BLaER1 (cell line): ENCODE data around the gene KREMEN1.

Source experiments
- H3K27ac ChIP-seq: shearing (Covaris generic); formaldehyde crosslinking; 2 replicates; pipeline ENCODE4 v1.8.1; 2022
- H3K27me3 ChIP-seq: shearing (Covaris generic); formaldehyde crosslinking; 2 replicates; pipeline ENCODE4 v1.8.1; 2022
- H3K36me3 ChIP-seq: shearing (Covaris generic); formaldehyde crosslinking; 2 replicates; pipeline ENCODE4 v1.8.1; 2022
- H3K4me1 ChIP-seq: shearing (Covaris generic); formaldehyde crosslinking; 2 replicates; pipeline ENCODE4 v1.8.1; 2022
- H3K4me2 ChIP-seq: shearing (Covaris generic); formaldehyde crosslinking; 2 replicates; pipeline ENCODE4 v1.8.1; 2022
- H3K4me3 ChIP-seq: shearing (Covaris generic); formaldehyde crosslinking; 2 replicates; pipeline ENCODE4 v1.8.1; 2022
- H3K9ac ChIP-seq: shearing (Covaris generic); formaldehyde crosslinking; 2 replicates; pipeline ENCODE4 v1.8.1; 2022
- H3K9me3 ChIP-seq: shearing (Covaris generic); formaldehyde crosslinking; 2 replicates; pipeline ENCODE4 v1.8.1; 2022
- H4K20me1 ChIP-seq: shearing (Covaris generic); formaldehyde crosslinking; 2 replicates; pipeline ENCODE4 v1.8.1; 2022
- Cebpa-rat ChIP-seq: shearing (Covaris generic); IDR thresholded peaks from 2 replicates; pipeline ENCODE4 v1.8.1; 2022

Gene KREMEN1

DNA sequence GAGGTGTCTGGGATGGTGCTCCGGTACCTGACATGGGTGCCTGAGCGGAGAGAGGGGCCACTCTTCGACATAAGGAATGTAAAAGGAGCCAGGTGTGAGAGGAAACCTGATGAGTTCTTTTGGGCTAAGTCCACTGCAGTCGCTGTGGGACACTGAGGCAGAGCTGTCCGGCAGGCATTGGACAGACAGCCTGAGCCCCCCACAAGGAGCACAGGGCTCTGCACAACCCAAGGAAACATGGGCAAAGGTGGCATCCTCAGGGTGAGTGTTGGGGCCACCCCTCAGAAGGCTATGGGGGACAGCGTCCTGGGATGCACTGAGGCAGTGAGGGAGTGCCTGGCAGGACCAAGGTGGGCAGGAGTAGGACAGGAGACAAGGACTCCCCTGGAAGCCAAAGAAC is 75.2 kb downstream of the KREMEN1 start:
- H3K27ac ChIP-seq, result no peak overlapping the region
- H3K4me3 ChIP-seq, result no peak overlapping the region
- 0 out of 2 replicates have a peak, but pooled peaks cover 4% of the 10 kb centered on the region for H3K27me3 ChIP-seq
- TF ChIP-seq Cebpa-rat, result no peak
- no peak overlapping the region for H3K9ac ChIP-seq
- H3K4me1 ChIP-seq, result peaks cover 22% of the 10 kb centered on the region
- no peak overlapping the region for H3K4me2 ChIP-seq
- H4K20me1 ChIP-seq, result peaks cover 26% of the 10 kb centered on the region
- no peaks in the 10 kb centered on the region for H3K9me3 ChIP-seq
- H3K36me3 ChIP-seq, result no peaks in the 10 kb centered on the region

DNA sequence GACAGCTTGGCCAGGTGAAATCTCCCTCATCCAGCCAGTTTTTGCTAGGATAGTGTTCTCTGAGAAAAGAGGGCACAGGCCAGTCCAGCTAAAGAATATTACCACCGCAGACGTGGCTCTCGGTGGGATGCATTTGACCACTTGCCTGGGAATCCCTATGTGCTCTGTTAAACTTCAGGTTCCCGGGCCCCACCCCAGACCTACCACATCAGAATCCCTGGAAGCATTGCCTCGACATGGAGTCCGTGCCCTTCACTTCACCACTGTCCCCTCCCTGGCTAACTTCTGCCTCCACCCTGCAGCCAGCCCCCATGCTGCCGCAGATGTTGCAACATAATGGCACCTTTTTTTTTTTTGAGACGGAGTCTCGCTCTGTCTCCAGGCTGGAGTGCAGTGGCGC is 76.0 kb downstream of the KREMEN1 start:
- no peak for TF ChIP-seq Cebpa-rat
- Histone ChIP-seq H3K36me3 (no peaks in the 10 kb centered on the region), H3K9ac (no peak overlapping the region), H4K20me1 (peaks cover 25% of the 10 kb centered on the region), H3K4me3 (no peak overlapping the region), H3K9me3 (no peaks in the 10 kb centered on the region), H3K27me3 (0 out of 2 replicates have a peak, but pooled peaks cover 7% of the 10 kb centered on the region), H3K4me1 (peaks cover 14% of the 10 kb centered on the region), H3K27ac (no peak overlapping the region), H3K4me2 (no peak overlapping the region)

DNA sequence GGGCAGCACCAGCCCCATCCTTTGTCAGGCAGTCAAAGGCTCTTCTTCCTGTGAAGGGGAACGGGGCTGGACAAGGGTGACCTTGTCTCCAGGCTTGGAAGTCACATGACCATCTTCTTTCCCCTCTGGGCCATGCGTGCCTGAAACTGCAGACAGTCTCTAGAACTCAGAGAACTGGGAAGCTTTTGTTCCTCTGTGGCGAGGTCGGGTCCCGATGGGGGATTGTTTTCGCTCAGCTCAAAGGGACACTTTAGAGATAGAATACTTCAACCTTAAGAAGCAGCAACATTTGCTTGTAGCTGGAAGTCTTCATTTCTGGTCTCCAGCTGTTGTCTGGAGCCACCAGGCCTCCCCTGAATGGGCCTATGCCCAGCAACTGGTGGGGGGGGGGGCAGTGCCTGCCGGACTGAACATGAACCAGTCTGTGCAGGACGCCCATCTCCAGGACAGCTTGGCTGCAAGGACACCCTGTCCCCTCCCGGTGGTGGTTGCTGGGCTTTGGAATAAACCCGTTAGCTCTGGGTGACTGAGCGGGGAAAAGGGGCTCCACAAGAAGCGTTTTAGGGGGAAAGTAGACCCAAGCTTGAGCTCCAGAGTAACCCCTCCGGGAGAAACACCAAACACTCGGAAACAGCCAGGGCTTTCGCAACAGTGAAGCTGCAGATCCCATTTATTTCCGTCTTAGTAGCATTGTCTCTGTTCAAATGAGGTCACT is 77.2 kb downstream of the KREMEN1 start:
- peaks cover 2% of the 10 kb centered on the region for H3K4me1 ChIP-seq

DNA sequence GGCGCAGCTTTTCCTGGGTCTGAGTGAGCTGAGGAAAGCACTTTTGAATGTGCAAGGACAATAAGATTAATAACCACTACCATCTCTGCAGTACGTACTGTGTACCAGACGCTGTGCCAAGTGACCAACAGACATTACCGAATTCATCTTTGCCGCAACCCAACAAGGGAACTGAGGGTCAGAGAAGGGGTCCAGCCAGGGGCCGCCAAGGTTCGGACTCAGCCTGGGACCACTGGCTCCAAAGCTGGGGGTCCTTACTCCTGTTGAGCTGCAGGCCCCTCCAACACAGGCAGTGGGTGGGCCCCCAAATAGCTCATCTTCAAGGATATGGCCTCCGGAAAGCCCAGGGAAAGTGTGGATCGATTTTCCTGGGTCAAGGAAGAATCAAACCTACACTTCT is 77.9 kb downstream of the KREMEN1 start:
- no peak overlapping the region for H3K4me3 ChIP-seq
- TF ChIP-seq Cebpa-rat, result no peak

More for the DNA sequence above, 77.2 kb downstream of the KREMEN1 start:
- TF ChIP-seq Cebpa-rat, result no peak
- no peaks in the 10 kb centered on the region for H3K9me3 ChIP-seq
- H3K4me3 ChIP-seq, result no peak overlapping the region
- H3K4me2 ChIP-seq, result no peak overlapping the region
- 0 out of 2 replicates have a peak, but pooled peaks cover 8% of the 10 kb centered on the region for H3K27me3 ChIP-seq
- H3K9ac ChIP-seq, result no peak overlapping the region
- peaks cover 13% of the 10 kb centered on the region; the same call in 1 of the 2 replicates for H4K20me1 ChIP-seq
- no peak overlapping the region for H3K27ac ChIP-seq
- H3K36me3 ChIP-seq, result no peaks in the 10 kb centered on the region

DNA sequence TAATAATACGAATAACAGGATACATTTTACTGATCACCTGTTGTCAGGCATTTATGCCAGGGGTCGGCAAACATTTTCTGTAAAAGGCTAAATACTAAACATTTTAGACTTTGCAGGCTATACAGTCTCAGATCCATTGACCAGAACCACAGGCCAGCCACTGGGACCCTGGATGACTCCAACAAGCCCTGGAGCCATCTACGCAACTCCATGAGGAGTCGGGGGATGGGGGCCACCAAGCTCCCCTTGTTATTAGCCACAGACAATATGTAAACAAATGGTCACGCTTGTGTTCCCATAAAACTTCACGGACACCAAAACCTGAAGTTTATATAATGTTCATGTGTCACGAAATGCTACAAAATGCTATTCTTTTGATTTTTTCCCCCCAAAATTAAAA is 78.5 kb downstream of the KREMEN1 start:
- no peak for TF ChIP-seq Cebpa-rat
- no peaks in the 10 kb centered on the region for H3K4me1 ChIP-seq
- H3K27ac ChIP-seq, result no peak overlapping the region
- H3K4me3 ChIP-seq, result no peak overlapping the region
- H3K9me3 ChIP-seq, result no peaks in the 10 kb centered on the region
- peaks cover 5% of the 10 kb centered on the region; the same call in 1 of the 2 replicates for H4K20me1 ChIP-seq
- H3K9ac ChIP-seq, result no peak overlapping the region
- H3K4me2 ChIP-seq, result no peak overlapping the region
- 0 out of 2 replicates have a peak, but pooled peaks cover 12% of the 10 kb centered on the region for H3K27me3 ChIP-seq
- no peaks in the 10 kb centered on the region for H3K36me3 ChIP-seq

More for the DNA sequence above, 77.9 kb downstream of the KREMEN1 start:
- Histone ChIP-seq H4K20me1 (peaks cover 6% of the 10 kb centered on the region; the same call in 1 of the 2 replicates), H3K9me3 (no peaks in the 10 kb centered on the region), H3K36me3 (no peaks in the 10 kb centered on the region), H3K4me1 (no peaks in the 10 kb centered on the region), H3K9ac (no peak overlapping the region), H3K27ac (no peak overlapping the region), H3K27me3 (0 out of 2 replicates have a peak, but pooled peaks cover 12% of the 10 kb centered on the region), H3K4me2 (no peak overlapping the region)

DNA sequence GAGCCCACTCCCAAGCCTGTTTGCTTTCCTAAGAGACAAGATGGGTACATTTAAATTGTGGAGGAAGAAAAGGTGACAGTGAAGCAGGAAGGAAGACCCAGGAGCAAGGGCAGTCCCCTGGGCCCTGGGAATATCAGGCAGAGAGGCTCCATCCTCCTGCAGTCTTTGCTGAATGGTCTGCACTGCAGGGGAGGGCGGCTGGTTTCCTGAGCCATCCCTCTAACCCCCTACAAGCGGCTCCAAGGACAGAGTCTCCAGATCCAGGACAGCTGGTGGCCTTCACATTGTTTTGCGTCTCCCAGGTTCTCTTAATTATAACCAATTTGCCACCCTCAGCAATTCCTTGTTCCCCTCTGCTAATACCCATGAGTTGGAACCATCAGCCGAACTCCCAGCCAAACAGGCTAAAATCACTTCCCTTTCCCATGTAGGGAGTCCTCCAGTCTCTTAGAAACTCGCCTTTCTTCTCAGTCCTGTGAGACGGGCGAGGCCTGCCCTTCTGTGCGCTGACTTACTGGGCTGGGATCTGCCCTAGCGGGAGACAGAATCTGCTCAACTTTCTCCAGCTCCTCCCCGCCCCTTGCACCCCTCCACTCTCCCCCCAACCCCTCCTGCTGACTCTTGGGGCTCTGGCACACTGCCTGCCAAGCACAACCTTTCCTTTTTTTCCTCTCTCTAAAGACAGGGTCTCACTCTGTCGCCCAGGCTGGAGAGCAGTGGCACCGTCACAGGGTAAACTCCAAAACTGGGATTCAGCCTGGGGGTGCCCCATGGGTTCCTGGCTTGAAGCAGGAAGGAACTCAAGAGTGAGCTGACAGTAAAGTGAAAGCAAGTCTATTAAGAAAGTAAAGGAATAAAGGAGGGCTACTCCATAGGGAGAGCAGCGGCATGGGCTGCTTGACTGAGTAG is 79.5 kb downstream of the KREMEN1 start:
- Histone ChIP-seq H3K9ac (no peak overlapping the region), H3K4me3 (no peak overlapping the region), H3K27ac (no peak overlapping the region), H4K20me1 (peaks cover 13% of the 10 kb centered on the region; the same call in 1 of the 2 replicates), H3K36me3 (no peaks in the 10 kb centered on the region), H3K9me3 (no peaks in the 10 kb centered on the region), H3K27me3 (0 out of 2 replicates have a peak, but pooled peaks cover 12% of the 10 kb centered on the region), H3K4me1 (no peaks in the 10 kb centered on the region), H3K4me2 (no peak overlapping the region)
- no peak for TF ChIP-seq Cebpa-rat

DNA sequence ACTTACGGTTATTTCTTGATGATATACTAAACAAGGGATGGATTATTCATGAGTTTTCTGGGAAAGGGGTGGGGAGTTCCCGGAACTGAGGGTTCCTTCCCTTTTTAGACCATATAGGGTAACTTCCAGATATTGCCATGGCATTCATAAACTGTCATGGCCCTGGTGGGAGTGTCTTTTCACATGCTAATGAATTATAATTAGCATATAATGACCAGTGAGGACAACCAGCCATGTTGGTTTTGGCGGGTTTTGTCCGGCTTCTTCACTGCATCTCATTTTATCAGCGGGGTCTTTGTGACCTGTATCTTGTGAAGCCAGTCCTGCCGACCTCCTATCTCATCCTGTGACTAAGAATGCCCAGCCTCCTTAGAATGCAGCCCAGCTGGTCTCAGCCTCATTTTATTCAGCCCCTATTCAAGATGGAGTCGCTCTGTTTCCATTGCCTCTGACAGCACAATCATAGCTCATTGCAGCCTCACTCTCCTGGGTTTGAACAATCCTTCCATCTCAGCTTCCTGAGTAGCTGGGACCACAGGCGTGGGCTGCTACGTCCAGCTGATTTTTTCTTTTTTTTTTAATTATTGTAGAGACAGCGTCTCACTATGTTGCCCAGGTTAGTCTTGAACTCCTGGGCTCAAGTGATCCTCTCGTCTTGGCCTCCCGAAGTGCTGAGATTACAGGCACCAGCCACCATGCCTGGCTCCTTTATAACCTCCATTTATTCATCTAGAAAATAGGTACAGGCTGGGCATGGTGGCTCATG is 80.3 kb downstream of the KREMEN1 start:
- Histone ChIP-seq H3K9me3 (no peaks in the 10 kb centered on the region), H4K20me1 (peaks cover 13% of the 10 kb centered on the region; the same call in 1 of the 2 replicates), H3K27ac (no peak overlapping the region), H3K36me3 (no peaks in the 10 kb centered on the region), H3K4me3 (no peak overlapping the region), H3K4me1 (no peaks in the 10 kb centered on the region), H3K27me3 (0 out of 2 replicates have a peak, but pooled peaks cover 18% of the 10 kb centered on the region), H3K4me2 (no peak overlapping the region), H3K9ac (no peak overlapping the region)
- TF ChIP-seq Cebpa-rat, result no peak

DNA sequence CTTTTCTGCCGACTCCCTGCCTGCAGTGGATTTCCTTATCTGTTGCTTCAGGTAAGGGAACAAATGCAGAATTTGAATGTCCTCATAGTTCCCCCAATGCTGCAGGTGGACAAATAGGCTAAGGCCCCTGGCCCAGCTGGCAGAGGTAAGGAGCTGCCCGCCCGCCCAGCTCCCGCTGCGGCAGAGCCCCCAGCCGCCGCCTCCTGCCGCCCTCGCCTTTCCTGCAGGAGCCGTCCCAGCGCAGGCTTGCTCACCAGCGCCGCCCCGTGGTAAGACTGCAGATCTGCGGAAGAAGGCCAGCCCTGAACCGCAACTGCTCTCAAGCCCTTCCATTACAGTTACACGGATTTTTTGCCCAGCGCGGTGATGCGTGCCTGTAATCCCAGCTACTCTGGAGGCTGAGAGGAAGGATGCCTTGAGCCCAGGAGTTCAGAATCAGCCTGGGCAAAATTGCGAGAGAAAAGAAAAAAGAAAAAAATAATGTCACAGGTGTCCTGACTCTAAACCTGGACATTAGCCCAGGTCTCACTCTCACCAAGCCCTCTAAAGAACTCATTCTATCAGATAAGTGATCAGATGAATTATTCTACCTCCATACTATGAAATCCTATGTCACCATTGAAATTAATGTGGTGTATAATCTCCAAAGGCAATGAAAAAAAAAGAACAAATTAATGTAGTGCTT is 81.7 kb downstream of the KREMEN1 start:
- Histone ChIP-seq H3K4me1 (no peaks in the 10 kb centered on the region), H3K4me3 (no peak overlapping the region), H3K4me2 (no peak overlapping the region), H3K27ac (no peak overlapping the region), H3K9me3 (no peaks in the 10 kb centered on the region), H3K36me3 (no peaks in the 10 kb centered on the region), H3K9ac (no peak overlapping the region), H3K27me3 (peaks cover 18% of the 10 kb centered on the region; the same call in 1 of the 2 replicates), H4K20me1 (peaks cover 13% of the 10 kb centered on the region; the same call in 1 of the 2 replicates)
- TF ChIP-seq Cebpa-rat, result no peak

DNA sequence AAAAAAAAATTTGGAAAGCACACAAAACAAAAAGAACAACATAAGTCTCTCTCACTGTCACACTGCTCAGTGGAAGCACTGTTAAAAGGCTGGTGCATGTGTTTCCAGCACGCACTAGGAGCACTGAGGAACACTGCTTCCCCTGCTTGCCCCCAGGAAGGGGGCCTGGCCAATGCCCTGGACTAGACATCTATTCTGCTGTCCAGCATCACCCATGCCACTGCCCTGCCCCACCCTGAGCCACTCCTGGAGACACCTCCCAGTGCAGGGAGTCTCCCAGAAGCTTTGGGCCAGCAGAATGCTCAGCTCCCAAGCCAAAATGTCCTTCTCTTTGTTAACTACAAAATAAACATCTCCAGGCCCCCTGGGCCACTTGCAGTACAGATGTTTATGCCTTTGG is 83.1 kb downstream of the KREMEN1 start:
- Histone ChIP-seq H3K9ac (no peak overlapping the region), H3K27me3 (peaks cover 22% of the 10 kb centered on the region; the same call in 1 of the 2 replicates), H3K4me1 (no peaks in the 10 kb centered on the region), H3K27ac (no peak overlapping the region), H4K20me1 (peaks cover 13% of the 10 kb centered on the region; the same call in 1 of the 2 replicates), H3K4me2 (no peak overlapping the region), H3K9me3 (no peaks in the 10 kb centered on the region), H3K4me3 (no peak overlapping the region), H3K36me3 (no peaks in the 10 kb centered on the region)
- no peak for TF ChIP-seq Cebpa-rat
